Measurements from ENCODE around the gene HSPA4. TPM values are rescaled to one million over a fixed set of nuclear protein-coding genes. Genes with fewer than 3 reads are reported as not detected.

Gene HSPA4
- polyA plus RNA-seq, 1 donor (not counting 4 experiments of a cell fraction or from before 2014, with no cell fraction given) = 119 TPM

DNA sequence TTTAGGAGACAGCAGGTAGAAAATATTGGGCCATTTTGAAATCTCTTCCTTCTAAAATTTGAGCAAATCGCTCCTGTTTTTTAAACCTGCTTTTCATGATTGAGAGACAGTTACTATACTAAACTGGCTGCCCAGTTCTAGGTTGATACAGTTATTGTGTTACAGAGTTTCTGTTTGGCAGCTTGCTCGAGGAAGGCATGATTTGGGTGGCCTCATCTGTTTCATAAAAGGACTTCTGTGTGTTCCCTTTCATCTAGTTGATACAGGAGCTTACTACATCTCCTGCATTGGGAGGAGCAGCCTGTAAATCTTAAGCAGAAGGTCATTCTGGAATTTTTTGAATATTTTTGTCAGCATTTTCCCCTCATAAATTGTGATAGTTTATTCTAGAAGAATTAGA is 14.2 kb downstream of the HSPA4 start:
- Histone ChIP-seq H3K4me2 (ENCODE audit: control insufficient read depth, extremely low read depth, insufficient read depth, low read depth, low read length) (no peak overlapping the region), H3K9me1 (ENCODE audit: control insufficient read depth, extremely low read depth, insufficient read depth, low read length) (no peaks in the 10 kb centered on the region), H3K27ac (ENCODE audit: control insufficient read depth, insufficient read depth, low read length) (no peak overlapping the region), H3K36me3 (ENCODE audit: control insufficient read depth in 2 of 2, extremely low read depth in 1 of 2, insufficient read depth in 2 of 2, low read length in 2 of 2) (peaks cover 4 to 13% of the 10 kb centered on the region in 2 experiments), H3K27me3 (ENCODE audit: control insufficient read depth, extremely low read depth, insufficient read depth, low read length) (no peaks in the 10 kb centered on the region), H3K9ac (ENCODE audit: control insufficient read depth, extremely low read depth, insufficient read depth, low read length) (no peak overlapping the region), H3K9me3 (ENCODE audit: control insufficient read depth, low read depth, low read length) (no peaks in the 10 kb centered on the region), H3K4me1 (ENCODE audit: control insufficient read depth, extremely low read depth, insufficient read depth, low read length) (peaks cover 12% of the 10 kb centered on the region), H3K79me2 (ENCODE audit: control insufficient read depth, insufficient read depth, low read length) (peaks cover 87% of the 10 kb centered on the region), H4K20me1 (ENCODE audit: control insufficient read depth, extremely low read depth, insufficient read depth, low read length) (peaks cover 18% of the 10 kb centered on the region), H2AFZ (ENCODE audit: control insufficient read depth, low read length) (no peak overlapping the region), H3K4me3 (ENCODE audit: control insufficient read depth in 2 of 3, extremely low read depth in 1 of 3, insufficient read depth in 2 of 3, low read depth in 1 of 3, low read length in 3 of 3) (no peak overlapping the region)
- TF ChIP-seq, protein P1, sequence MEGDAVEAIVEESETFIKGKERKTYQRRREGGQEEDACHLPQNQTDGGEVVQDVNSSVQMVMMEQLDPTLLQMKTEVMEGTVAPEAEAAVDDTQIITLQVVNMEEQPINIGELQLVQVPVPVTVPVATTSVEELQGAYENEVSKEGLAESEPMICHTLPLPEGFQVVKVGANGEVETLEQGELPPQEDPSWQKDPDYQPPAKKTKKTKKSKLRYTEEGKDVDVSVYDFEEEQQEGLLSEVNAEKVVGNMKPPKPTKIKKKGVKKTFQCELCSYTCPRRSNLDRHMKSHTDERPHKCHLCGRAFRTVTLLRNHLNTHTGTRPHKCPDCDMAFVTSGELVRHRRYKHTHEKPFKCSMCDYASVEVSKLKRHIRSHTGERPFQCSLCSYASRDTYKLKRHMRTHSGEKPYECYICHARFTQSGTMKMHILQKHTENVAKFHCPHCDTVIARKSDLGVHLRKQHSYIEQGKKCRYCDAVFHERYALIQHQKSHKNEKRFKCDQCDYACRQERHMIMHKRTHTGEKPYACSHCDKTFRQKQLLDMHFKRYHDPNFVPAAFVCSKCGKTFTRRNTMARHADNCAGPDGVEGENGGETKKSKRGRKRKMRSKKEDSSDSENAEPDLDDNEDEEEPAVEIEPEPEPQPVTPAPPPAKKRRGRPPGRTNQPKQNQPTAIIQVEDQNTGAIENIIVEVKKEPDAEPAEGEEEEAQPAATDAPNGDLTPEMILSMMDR (optimal IDR thresholded peaks at IDR 0.05 in 1 of 3, IDR thresholded peaks at IDR 0.05 in 1 of 3, conservative IDR thresholded peaks at IDR 0.05 in 1 of 3; ENCODE audit: extremely low read depth in 1 of 3, insufficient read depth in 2 of 3, low read length in 3 of 3) = no peak
- no peak for TF ChIP-seq EZH2 (IDR thresholded peaks at IDR 0.05; ENCODE audit: low read length)
- dilution Hi-C loops (cut with MboI; ENCODE audit: extremely low pct_ligation_motif_present, low sequenced_read_pairs) = no loop called here
- no peak for DNase-seq (ENCODE audit: low read depth, low spot score)
- no peak for FAIRE-seq

DNA sequence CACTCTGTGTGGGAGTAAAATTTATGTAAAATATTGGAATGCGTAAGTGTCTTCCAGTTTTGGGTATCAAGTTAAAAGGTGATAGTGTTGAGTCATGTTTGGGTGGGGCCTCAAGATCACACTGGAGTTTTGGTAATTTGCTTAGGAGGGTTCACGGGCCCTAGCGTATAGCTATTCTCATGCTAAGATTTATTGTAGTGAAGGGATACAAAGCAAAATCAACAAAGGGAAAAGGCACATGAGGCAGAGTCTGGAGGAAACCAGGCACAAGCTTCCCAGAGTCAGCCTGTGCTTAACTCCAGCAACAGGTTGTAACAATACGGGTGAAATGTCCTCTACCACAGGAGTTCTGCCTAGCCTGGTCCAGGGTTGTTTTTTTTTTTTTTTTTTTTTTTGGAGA is 20.2 kb downstream of the HSPA4 start:
- dilution Hi-C loops (cut with MboI; ENCODE audit: extremely low pct_ligation_motif_present, low sequenced_read_pairs) = no loop called here
- H3K27me3 ChIP-seq (ENCODE audit: control insufficient read depth, extremely low read depth, insufficient read depth, low read length) = no peaks in the 10 kb centered on the region
- no peaks in the 10 kb centered on the region for H3K9me1 ChIP-seq (ENCODE audit: control insufficient read depth, extremely low read depth, insufficient read depth, low read length)
- no peak overlapping the region for H3K9ac ChIP-seq (ENCODE audit: control insufficient read depth, extremely low read depth, insufficient read depth, low read length)
- no peak overlapping the region for H3K4me2 ChIP-seq (ENCODE audit: control insufficient read depth, extremely low read depth, insufficient read depth, low read depth, low read length)
- TF ChIP-seq EZH2 (IDR thresholded peaks at IDR 0.05; ENCODE audit: low read length) = no peak
- TF ChIP-seq, protein P1 (optimal IDR thresholded peaks at IDR 0.05 in 1 of 3, IDR thresholded peaks at IDR 0.05 in 1 of 3, conservative IDR thresholded peaks at IDR 0.05 in 1 of 3; ENCODE audit: extremely low read depth in 1 of 3, insufficient read depth in 2 of 3, low read length in 3 of 3) = no peak
- peaks cover 2% of the 10 kb centered on the region for H4K20me1 ChIP-seq (ENCODE audit: control insufficient read depth, extremely low read depth, insufficient read depth, low read length)
- H3K36me3 ChIP-seq (ENCODE audit: control insufficient read depth in 2 of 2, extremely low read depth in 1 of 2, insufficient read depth in 2 of 2, low read length in 2 of 2) = peaks cover 18 to 21% of the 10 kb centered on the region in 2 experiments
- no peaks in the 10 kb centered on the region for H3K9me3 ChIP-seq (ENCODE audit: control insufficient read depth, low read depth, low read length)
- no peak overlapping the region for H3K4me3 ChIP-seq (ENCODE audit: control insufficient read depth in 2 of 3, extremely low read depth in 1 of 3, insufficient read depth in 2 of 3, low read depth in 1 of 3, low read length in 3 of 3)
- peaks cover 73% of the 10 kb centered on the region for H3K79me2 ChIP-seq (ENCODE audit: control insufficient read depth, insufficient read depth, low read length)
- H3K4me1 ChIP-seq (ENCODE audit: control insufficient read depth, extremely low read depth, insufficient read depth, low read length) = peaks cover 3% of the 10 kb centered on the region
- no peak for DNase-seq (ENCODE audit: low read depth, low spot score)
- peak; percentile 29 for FAIRE-seq
- no peak overlapping the region for H2AFZ ChIP-seq (ENCODE audit: control insufficient read depth, low read length)
- H3K27ac ChIP-seq (ENCODE audit: control insufficient read depth, insufficient read depth, low read length) = no peak overlapping the region
